Effector CD8-positive, alpha-beta T cell (primary cell): Measurements from ENCODE around the gene DMRTC2.
A peak's percentile ranks its signal among the peaks of the same experiment; 100 is the strongest.

Experiments used
- DNase-seq: peaks from one replicate; lab custom pipeline; 2025; lab: John Stamatoyannopoulos, UW
- total RNA-seq, 4 experiments: gene quantifications; one replicate each; lab custom pipeline; 2026; lab: John Stamatoyannopoulos, UW

DMRTC2 gene
- 0 to 0.09 (median 0) reads per million in 4 experiments for total RNA-seq

DNA sequence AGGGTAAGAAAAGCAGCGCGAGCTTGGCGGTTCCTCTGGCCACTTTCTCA is at the start of gene DMRTC2:
TSS of gene DMRTC2 (plus strand) at position 42 of the 50 bp plus-strand sequence. CDS start 2,387 bp downstream, outside the sequence.
- no peak for DNase-seq

- no peak for DNase-seq
Measured at GRCh38 chr19:41796362-41796761, 48.5 kb upstream of the DMRTC2 start, which contains the start of gene CEACAM3. Gene CEACAM3 (plus strand): TSS chr19:41796587. CDS start chr19:41796678, 91 bp downstream.

DNA sequence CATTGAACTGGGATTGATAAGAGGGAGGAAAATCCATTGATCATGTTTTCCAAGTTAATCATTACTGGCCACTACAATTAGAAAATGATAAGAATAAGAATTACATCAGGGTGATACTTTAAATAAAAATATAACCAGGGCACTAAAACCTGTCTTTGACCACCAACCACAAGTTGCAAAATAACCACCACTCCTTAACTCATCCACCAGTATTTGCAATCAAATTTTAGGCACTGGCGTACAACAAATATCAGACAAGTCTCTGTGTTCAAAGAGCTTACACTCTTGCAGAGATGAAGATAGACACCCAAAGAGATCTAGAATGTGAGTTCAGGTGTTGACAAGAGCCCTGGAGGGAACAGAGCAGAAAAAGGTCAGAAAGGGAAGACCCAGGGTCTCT is 47.9 kb upstream of the DMRTC2 start:
- no peak for DNase-seq

GRCh38 chr19:41799444-41800000 is 45.3 kb upstream of the DMRTC2 start:
- no peak for DNase-seq

GRCh38 chr19:41801031-41801430 is 43.8 kb upstream of the DMRTC2 start:
- no peak for DNase-seq

DNA sequence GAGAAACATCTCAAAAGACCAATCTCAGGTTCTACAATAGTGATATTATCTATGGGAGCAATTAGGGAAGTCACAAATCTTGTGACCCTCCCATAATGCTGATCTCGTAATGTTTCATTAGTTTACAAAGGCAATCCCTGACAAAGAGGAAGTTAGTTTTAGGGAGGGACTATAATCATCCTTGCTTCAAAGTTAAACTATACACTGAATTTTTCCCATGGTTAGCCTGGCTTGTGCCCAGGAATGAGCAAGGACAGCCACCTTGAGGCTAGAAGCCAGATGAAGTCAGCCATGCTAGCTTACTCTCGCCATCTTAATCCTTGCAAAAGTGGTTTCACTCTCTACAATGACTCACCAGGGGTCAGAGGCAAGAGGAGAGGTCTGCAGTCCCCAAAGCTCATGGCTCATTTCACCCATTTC is 43.0 kb upstream of the DMRTC2 start:
- DNase-seq, result no peak

GRCh38 chr19:41802770-41803169 is 42.1 kb upstream of the DMRTC2 start:
- no peak for DNase-seq

DNA sequence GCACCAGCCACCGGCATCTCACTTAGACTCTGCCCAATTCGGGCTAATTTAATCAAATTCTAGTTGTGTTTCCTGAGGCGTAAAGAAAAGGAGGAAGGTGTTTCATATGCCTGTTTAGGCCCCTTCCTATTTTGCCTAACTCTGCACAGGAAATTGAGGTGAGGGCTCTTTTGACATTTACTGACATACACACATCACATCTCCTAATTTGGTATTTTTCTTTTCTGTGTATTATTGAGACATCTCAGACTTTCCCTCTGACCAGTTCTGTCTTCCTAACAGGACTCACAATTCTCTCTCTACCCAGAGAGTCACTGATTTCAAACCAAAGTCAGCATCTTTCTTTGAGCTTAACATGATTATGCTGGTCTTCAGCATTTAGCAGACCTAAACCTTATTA is 40.5 kb upstream of the DMRTC2 start:
- DNase-seq, result no peak

- DNase-seq, result no peak
Measured at GRCh38 chr19:41807176-41807575, 37.7 kb upstream of the DMRTC2 start.

- DNase-seq, result no peak
Measured at GRCh38 chr19:41808663-41809566, 35.9 kb upstream of the DMRTC2 start.

GRCh38 chr19:41810301-41810700 is 34.5 kb upstream of the DMRTC2 start:
- DNase-seq, result no peak

- DNase-seq, result no peak
Measured at GRCh38 chr19:41811036-41811435, 33.8 kb upstream of the DMRTC2 start.

DNA sequence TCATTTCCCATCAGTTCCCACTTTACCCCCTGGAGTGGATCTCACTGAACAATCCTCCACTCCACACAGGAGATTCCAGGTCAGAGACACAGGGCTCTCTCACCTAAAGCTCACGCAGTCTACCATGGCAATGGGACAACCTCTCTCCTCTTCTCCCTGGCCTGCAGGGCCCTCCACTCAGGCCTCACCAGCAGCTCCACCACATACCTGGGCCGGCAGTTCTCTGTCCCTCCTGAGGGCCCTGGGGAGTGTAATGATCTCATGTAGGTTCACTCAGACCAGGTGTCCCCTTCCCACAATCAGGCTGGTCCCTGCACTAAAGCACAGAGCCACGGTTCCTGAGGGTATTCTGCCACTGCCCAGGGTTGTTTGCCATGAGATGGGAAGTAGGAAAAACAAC is 32.9 kb upstream of the DMRTC2 start:
- DNase-seq, result no peak

- DNase-seq, result no peak
Measured at GRCh38 chr19:41813911-41814310, 30.9 kb upstream of the DMRTC2 start.

DNA sequence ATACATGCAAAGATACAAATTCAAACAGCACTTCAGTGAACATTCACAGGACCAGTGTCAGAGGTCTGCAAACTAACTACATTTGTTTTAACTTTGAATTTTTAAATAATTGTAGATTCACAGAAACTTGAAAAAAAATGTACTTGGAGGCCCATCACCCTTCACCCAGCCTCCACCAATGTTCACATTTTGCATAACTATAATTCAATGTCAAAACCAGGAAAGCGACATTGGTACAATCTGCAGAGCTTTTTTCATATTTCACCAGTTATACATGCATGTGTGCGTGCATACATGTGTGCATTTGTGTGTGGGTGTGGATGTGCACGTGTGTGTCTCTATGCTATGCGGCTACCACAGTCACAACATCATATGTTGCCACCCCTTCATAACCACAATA is 29.5 kb upstream of the DMRTC2 start:
- DNase-seq, result no peak

DNA sequence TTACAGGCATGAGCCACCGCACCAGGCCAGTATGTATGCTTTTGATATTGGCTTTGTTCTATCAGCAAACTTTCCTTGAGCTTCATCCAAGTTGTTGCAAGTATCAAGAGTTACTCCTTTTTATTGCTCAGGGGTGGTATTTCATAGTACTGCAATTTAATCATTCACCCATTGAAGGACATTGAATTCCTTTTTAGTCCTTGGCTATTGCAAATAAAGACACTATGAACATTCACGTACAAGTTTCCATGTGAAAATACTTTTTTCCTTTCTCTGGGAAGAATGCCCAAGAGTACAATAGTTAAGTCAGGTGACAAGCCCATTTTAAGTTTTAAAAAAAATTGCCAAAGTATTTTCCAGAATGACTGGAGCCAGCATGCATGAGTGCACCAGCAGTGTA is 28.1 kb upstream of the DMRTC2 start:
- no peak for DNase-seq

DNA sequence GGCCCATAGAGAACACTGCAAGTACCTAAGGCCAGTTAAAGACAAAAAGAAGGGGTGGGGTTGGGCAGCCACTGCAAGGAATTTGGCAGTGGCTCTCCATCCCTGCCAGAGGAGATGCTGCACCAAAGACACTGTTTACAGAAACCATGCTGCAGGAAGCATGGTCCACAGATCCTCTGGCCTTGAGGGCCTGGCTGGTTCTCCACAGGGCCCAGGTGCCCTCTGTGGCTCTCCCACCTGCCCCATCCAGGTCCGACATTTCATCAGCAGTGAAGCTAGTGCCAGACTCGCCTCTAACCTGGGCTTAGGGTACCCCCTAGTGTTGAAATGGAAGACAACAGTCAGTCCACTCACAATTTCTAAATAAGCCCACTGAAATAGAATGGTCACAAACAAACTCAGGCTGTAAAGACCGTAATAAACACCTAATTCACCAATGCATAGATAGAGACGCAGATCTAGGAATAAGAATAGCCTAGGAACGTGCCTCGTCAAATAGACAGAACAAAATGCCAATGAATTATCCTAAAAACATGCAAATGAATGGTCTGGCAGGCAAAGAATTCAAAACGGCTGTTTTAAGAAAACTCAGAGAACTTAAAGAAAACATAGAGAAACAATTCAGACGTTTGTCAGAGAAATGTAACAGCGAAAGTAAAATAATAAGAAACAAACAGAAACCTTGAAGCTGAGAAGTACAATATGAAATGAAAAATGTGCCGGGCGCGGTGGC is 23.7 kb upstream of the DMRTC2 start:
- DNase-seq, result peak; percentile 5

GRCh38 chr19:41837981-41838708 is 6.7 kb upstream of the DMRTC2 start:
- no peak for DNase-seq

DNA sequence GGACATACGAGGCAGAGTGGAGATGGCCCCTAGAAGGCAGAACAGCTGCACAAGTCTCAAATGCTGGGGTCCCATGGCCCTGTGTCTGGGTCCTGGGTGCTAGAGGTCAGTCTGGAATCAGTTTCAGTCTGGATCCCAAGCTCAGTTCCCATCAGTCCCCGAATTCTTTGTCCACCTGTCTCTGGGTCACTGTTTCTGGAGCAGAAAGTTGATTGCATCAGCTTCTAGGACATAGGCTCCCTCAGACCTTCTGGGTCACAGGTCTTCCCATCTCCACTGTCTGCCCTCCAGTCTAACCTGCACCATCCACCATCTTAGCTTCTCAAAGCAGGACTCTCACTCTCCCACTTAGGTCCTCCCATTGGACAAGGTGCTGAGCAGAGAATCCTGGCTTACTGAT is 5.6 kb upstream of the DMRTC2 start:
- no peak for DNase-seq

- DNase-seq, result no peak
Measured at GRCh38 chr19:41843371-41843770, 1.5 kb upstream of the DMRTC2 start.

DNA sequence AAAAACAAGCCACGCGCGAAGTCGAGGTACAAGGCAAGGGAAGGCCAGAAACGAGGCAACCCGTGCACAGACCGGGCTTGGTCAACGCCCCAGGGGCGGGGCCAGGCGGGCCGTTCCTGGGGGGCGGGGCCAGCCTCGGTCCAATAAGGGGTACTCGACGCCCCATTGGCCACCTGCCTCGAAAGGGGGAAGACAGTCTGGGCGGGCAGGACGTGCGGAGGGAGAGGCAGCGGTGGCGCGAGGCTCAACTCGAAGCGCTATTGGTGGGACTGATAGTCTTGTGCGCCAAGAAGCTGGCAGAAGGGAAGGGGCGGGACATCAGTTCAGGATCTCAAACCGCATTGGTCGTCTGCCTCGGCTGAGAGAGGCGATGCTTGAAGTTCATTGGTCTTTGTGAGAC is 241 bp upstream of the DMRTC2 start, which contains the start of gene LYPD4:
TSS of gene LYPD4 (minus strand) at position 83 of the 400 bp plus-strand sequence. CDS start 5,398 bp downstream, outside the sequence.
- DNase-seq, result no peak

DNA sequence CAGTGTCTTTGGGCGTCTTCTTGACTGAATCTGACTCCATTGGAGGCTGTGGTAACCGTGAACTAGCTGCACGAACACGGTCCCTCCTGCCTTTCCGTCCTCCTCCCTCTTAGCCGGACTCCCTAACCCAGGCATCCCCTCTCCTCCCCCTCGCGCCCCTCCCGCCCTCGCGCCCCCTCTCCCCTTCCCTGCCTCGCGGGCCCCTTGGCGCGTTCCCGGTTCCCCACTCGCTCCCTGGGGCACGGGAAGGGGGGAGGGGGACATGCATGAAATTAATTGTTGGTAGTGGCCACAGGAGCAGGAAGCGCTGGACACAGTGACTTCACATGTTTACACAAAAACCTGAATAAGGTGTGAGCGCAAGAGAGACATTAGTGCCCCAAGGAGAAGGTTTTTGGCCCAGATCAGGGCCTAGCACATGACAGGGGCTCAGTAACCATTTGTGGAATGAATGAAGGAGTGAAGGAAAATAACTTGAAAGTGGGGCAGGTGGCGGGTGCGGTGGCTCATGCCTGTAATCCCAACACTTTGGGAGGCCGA is 279 bp downstream of the DMRTC2 start:
- no peak for DNase-seq
